ENCODE results near the gene HMGN2.
A peak's percentile ranks its signal among the peaks of the same experiment; 100 is the strongest.

HMGN2 gene

DNA sequence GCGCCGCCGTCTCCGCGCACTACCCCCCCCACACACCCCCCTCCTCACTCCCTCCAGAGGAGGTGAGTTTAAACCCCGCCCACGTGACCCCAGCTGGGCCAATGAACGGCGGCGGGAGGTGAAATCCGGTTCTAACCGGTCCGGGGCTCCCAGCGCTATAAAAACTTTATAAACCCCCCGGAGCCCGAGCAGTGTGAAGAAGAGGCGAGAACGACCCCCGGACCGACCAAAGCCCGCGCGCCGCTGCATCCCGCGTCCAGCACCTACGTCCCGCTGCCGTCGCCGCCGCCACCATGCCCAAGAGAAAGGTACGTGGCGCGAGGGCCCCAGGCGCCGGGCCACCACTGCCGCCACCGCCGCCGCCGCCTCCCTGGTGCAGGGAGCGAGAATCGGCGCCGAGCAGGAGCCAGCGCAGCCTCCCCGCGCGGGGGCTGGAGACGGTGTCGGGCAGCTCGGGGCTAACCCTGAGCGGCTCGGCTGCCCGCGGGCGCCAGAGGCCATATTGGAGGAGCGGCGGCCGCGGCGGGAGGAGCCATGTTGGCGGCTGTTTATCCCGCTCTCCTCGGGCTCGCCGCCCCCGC, at the start of gene HMGN2:
Gene HMGN2 (plus strand): TSS at position 121 of the 581 bp plus-strand sequence. CDS start 173 bp downstream, at position 294.
- DNase-seq = peak; percentile 89

DNA sequence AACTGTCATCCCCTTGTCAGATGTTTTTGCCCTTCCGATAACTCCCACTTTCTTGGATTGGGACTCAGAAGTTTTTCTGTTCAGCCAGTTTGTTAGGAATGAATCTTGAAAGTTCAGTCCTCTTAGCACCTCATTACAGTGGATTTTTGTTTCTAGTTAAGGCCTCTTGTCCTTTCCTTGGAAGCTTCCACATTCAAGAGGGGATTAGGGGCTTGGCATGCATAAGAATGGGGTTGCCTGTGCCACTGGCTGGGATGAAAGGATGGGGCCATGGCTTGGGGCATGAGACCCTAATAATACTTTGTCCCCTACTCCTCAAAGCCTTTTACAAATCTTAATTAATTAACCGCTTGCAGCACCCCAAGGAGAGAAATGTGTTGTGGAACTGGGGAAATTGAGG, 42.5 kb upstream of the HMGN2 start:
- no peak for DNase-seq

DNA sequence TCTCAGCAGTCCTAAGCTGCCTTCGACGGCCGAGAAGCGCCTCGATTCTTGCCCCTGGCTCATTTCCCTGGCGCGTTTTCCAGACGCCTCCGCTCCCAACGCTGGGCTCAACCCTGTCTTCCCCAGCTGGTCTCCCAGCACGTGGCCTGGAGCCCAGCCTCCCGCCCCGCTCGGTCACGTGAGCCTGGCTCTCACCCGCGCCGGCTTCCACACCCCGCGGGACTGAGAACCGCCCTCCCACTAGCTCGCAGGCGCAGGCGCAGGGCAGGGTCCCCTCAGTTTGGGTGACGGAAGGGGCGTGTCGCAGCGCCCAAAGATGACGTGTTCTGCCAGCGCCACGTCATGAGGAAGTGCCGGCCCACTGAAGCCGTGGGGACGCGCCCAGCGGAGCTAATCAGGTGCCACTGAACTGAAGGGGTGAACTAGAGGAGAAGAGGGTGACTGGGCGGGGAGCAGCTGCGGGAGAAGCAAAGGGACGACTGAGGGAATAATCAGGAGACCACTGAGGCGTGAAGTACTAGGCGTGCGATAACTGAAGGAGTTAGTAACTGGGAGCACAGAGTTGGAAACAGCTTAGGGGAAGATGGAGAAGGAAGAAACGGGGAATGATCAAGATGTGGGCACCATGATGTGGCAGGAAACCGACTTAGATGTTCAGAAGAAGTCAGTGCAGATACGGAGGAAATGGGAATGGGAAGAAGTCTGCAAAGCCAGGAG, 40.1 kb upstream of the HMGN2 start, which contains the start of gene DHDDS:
Gene DHDDS (plus strand): TSS at position 343 of the 717 bp plus-strand sequence. CDS start 625 bp downstream, outside the sequence.
- DNase-seq = peak; percentile 97

DNA sequence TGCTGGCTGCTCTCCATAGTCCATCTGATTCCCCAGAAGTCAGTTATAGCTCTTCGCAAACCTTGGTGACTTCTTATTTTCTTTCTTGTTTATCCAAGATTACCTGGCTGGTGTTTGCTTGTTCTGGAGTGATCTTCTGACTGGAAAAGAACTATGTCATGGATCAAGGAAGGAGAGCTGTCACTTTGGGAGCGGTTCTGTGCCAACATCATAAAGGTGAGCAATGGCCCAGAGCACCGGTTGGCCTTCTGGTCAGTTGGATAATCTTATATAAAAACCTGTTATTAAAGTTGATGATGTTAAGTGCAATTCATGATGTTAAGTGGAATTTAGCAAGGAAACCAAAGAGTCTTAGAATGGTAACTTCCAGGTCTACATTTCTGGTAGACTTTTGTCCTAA, 39.4 kb upstream of the HMGN2 start:
- DNase-seq = no peak

DNA sequence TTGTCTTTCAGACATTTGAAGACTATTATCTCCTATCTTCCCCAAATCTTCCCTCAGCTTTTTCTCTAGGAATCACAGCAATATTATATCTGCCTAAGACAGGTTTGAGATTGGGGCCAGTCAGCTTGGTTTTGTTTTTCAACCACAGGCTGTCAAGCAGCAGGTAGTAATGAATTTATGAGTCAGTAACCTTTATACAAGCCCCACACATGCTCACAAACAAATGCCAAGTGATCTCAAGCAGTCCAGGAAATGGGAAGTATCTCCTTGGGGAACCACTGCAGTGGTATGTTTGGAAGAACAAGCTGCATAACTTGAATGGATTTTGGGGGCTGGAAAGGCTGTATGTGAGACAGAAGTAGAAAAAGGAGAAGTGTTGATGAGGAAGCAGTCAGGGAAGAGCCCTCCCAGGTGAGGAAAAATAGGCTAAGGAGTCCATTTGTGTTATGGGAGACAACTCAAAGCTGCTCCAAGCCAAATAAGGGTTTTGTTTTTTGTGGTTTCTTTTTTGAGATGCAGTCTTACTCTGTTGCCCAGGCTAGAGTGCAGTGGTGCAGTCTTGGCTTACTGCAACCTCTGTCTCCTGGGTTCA, 38.0 kb upstream of the HMGN2 start:
- DNase-seq = no peak

DNA sequence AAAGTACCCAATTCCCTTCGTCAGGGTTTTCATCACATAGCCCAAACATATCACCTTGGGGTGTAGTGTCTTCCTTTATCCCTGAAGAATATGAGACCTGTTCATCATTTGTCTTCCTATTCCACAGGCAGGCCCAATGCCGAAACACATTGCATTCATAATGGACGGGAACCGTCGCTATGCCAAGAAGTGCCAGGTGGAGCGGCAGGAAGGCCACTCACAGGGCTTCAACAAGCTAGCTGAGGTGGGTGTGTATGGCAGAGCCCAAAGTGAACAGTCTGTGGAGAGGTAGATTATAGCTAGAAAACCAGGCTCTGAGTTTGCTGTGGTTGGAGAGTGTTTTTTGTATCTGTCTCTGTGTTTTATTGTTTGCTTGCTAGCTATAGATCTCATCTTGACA, 34.2 kb upstream of the HMGN2 start:
- DNase-seq = no peak

DNA sequence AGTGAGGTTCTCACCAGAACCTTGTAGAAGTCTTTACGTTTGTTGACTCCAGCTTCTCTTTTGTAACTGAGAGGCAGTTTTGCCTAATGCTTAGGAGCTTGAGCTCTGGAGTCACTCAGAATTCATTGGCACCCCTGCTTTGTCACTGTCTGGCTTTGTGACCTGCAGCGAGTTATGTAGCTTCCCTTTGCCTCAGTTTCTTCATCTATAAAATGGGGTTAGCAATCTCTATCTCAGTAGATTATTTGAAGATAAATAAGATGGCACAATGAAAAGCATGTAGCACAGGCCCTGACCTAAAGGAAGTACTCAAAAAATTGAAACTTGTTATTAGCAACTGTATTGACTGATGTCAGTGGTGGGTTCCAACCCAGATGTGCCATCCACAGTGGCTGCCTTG, 32.0 kb upstream of the HMGN2 start:
- DNase-seq = no peak

DNA sequence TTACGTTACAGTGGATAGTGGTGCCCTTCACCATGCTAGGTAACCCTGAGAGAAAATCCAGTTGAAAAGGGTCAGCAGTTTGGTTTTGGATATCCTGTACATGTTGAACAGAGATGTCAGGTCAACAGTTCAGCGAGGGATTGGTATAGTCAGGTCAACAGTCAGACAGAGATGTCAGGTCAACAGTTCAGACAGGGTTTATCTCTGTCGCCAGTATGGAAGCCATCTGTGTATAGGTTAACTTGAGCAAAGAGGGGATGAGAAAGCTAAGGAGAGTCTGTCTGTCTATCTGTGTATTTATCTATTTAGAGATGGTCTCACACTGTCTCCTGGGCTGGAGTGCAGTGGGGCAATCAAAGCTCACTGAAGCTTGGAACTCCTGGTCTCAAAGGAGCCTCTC, 22.4 kb upstream of the HMGN2 start:
- no peak for DNase-seq

DNA sequence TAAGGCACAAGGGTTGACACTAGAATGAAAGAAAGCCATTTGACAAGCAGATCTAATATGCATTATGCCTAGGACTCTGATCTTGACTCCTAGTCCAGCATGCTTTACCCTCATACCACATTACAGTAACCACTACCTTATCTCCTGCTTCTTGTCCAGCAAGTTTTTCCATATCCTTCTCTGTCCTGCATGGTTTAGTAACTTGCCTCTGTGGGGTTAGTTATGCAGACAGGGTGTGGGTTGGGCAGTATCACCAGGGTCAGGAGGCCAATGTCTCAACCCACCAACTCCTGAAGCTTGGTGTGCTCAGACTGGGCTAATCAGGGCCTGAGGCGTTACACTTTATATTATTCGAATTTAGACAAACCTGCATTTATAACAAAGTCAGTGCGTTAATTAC, 21.3 kb upstream of the HMGN2 start:
- DNase-seq = no peak

DNA sequence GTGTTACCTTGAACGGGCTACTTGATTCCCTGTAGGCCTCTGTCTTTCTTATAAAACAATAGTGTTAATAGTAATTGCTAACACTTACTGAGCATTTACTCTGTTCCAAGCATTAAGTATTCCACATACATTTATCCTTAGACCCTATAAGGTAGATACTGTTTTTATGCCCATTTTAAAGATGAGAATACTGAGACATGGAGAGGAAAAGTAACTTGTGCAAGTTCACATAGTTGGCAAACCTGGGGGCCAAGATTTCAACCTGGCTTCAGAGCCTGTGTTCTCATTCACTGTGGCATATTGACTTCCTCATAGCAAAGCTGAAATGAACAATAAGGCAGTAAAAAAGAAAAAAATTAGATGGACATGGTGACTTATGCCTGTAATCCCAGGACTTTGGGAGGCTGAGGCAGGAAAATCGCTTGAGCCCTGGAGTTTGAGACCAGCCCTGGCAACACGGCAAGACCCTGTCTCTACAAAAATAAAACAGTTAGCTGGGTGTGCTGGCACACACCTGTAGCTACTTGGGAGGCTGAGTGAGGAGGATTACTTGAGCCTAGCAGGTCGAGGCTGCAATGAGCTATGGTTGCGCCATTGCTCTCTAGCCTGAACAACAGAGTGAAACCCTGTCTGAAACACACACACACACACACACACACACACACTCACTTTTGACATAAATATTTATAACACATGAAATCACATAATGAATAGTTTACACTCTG, 19.6 kb upstream of the HMGN2 start:
- no peak for DNase-seq

DNA sequence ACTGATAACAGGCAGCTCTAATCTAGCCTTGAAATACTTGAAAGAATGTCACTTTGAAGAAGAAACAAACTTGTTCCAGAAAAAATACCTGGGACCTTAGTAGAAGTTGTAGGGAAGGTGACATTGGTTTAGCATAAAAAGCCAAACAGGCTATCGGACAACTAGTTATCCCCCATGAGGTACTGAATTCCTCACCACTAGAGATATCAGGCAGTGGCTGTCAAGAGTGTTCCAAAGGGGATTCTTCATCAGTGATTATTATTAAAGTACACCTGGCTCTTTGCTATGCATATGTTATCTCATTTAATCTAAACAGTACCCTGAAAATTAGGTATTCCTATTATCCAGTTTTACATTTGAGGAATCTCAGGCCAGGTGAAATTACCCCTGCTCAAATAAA, 13.1 kb upstream of the HMGN2 start:
- DNase-seq = no peak

DNA sequence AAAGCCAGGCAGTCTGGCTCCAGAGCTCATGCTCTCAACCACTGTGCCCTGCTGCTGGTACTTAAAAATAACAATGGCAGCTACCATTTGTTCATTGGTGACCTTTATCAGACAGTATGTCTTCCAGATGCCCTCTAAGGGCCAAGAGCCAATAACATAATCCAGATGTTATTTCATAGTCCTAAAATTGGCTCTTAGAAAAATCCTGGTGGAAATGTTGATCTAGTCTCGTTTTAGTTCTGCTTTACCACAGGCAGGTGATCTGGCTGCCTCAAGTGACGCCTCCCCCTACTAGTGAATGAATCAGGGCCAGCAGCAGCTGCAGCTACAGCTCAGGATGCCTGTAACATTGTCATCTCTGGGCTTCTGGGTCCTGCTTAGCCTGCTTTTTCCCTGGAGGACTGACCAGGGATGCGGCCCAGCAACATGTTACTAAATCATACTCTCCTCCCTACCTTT, 12.6 kb upstream of the HMGN2 start:
- DNase-seq = no peak

DNA sequence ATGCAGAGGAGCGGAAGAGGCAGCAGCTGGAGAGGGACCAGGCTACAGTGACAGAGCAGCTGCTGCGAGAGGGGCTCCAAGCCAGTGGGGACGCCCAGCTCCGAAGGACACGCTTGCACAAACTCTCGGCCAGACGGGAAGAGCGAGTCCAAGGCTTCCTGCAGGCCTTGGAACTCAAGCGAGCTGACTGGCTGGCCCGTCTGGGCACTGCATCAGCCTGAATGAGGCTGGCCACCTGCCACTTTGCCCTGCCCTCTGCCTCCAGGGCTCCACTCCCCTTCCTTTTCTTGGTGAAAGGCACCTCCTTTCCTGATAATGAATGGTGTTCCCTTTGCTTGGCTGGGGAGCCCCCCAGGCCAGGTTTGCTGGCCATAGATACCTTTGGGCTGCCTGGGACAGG, 3.3 kb upstream of the HMGN2 start:
- no peak for DNase-seq

DNA sequence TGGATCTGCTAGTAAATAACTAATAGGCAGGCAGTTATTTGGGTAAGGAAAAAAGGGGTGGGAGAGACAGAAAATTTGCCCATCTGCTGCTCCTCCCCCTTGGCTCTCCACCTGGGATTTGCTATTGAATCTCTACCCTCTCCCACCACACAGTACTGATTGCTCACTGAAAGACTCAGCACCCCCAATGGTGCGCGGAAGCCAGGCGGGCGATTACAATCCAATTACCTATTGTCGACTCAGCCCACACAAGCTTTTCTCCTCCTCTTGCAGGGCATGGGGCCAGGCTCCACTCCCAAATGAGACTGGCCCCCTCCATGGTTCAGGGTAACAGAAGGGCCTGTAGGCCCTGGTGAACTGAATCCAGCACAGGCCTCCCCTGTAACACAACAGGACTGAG, 2.7 kb upstream of the HMGN2 start:
- no peak for DNase-seq

DNA sequence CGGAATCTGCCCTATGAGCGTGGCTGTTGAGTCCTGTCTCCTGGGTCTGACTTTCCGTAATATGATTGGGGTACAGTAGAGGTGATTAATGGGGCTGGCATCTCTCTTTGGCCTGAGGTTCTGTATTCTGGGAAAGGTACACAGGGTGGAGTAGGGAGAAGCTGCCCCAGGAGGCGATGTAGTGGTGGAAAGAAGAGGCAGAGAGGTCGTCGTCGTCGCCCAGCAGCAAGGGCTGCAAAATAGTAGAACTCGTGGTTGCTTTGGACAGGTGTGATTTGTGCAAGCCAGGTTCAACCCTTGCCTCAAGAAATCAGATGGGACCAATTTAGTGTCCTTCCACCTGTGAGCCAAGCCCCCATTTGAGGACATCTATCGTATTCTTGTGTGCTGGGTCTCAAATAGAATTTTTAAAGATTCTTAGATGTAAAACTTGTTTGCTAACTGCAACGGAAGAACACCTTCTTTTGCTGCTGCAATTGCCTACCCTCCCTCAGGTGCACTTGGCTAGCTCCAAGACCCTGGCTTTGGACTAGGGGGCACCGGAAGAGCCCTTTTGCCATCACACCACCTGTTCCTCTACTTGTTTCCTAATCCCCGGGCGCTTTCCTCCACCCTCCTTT, 1.3 kb upstream of the HMGN2 start:
- DNase-seq = no peak

DNA sequence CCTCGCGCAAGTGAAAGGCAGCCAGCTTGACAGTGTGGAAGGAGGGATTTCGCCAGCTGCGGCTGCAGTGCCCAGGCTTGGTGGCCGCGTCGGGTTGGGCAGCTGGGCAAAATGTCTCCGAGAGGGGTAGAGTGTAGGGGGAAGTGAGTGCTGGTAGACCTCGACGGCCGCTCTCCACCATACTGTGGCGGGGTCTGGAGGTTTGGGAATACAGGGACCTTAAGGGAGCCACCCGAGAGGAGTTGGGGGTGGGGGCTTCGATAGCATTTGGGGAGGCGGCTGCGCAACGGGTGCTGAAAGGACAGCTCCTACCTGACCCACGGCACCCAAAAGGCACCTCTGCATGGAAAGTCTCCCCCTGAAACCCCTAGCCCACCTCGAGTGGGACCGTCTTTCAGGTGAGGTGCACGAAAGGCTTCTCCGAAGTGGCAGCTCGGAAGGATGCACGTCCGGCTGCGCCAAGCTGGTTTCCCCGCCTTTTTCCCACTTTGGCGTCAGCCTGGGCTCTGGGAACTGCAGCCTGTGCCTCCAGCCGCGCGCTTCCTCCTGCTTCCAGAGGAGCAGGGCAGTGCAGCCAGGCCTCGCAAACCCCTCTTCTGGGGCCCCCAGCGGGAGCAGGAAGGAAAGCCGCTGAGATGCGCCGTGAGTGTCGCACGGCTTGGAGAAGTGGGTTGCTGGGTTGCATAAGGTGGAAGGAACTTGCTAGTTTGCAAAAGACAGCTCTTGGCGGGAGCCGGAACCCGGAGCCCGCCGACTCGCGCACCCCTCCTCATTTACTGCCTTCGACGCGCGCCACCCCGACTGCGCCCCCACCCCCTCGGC, 531 bp upstream of the HMGN2 start:
- DNase-seq = peak; percentile 23

DNA sequence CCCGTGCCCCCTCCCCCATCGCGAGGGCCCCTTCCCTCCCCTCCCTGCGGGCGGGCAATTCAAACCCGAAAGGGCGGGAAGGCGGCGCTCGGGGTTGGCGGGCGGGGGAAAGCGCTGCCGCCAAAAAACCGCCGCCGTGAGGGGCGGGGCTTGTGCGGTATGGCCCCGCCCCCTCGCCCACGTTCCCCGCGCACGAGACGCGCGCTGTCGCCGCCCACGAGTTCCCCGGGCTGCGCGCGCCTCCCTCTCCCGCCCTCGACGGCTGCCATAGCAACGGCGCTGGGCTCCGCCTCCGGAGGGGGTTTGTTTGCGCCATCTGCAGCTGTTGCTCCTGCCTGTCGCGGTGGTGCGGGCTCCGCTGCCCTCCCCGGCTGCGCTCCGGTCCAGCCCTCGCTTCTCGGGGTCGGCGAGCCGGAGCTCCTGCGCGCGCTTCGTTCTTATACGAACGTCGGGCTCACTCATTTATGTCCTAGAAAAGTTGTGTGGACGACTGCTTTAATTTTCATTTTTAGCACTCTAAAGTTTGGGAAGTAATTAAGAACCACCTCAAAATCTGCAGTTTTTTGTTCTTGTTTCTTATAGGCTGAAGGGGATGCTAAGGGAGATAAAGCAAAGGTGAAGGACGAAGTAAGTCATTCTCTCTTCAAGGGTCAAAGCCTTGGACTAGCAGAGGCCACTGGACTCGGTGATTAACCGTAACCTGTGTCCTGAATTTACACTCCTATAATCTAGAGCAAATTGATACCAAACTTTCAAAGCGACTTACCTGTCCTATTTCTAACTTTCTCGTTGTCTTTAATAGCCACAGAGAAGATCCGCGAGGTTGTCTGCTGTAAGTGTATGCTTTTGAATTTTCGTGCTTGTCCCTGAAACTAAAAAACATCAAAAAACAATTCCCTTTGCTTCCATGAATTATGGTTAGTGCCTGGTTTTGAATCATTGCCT, 933 bp downstream of the HMGN2 start:
- peak; percentile 95 for DNase-seq

DNA sequence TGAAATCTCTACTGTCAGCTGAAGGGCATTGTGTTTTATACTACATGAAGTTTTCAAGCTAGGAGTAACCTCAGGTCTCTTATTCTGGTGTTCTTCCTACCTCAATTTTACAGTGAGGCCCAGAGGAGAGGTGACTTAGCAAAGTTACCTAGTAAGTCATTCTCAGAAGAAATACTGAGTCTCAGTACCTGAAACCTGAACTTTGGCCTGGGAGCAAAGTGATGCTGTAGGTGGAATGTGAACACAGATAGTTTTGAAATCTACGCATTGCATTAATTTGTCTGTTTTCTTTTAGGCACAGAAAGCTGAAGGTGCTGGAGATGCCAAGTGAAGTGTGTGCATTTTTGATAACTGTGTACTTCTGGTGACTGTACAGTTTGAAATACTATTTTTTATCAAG, 2.6 kb downstream of the HMGN2 start:
- DNase-seq = no peak

DNA sequence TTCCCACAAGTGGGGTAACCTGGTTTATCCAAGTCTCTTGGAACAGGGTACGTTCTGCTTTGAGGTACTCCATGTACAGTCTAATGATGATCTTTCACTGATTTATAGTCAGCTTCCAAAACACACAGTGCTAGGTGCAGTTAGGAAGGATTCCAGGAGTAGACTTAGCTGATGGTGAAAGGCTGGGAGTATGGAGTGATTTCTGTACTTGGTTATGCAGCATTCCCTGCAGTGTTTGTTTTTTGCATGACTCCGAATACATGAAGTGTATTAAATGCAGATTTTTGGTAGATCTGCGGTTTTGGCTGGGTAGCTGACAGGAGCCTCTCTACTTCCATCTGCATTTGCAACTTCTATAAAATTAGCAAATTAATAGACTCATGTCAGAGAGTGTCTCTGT, 3.7 kb downstream of the HMGN2 start:
- DNase-seq = no peak

DNA sequence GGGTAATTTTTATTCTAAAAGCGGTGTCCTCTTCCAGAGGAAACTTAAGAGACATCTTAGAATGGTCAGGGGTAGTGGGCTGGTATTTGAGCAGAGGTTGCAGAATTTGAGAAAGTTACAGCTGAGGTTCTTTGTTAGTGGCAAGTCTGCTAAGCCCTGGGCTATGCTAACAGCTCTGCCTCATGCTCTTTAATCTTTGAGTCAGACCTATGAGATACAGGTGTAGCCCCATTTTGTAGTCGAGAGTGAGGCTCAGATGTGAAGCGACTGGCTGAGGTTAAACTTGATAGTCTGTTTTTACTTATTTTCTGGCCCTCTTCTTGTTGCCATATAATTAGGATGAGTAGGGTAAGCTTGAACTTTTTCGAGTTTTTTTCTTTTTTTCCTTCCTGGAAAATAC, 4.7 kb downstream of the HMGN2 start:
- DNase-seq = no peak

Measured in CD4-positive, alpha-beta T cell treated with Interleukin-4 for 4 hours (primary cell).